Measurements from ENCODE around the gene GRIK4. TPM values are rescaled to one million over a fixed set of nuclear protein-coding genes. Genes with fewer than 3 reads are reported as not detected.

The GRIK4 gene
- total RNA-seq, 3 donors from 2014 or later: 0.05 to 0.30 (median 0.11) TPM

DNA sequence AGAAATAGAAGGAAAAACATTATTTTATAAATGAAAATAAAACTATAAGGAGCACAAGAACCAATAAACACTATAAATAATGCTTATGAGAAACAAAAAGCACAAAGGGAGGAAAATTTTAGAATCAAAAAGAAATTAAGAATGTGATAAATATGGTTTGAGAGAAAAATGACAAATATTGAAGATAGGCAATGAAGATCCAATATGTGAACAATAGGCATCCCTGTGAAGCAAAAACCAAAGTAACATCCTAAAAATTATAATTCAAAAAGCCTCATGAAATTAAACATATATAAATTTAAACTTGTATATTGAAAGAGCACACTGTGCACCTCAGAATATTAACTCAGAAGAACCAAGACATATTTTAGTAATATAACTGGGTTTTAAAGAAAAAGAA, 216.2 kb downstream of the GRIK4 start:
- H3K9me3 Mint-ChIP-seq: peaks cover 13% of the 10 kb centered on the region
- H3K27me3 Mint-ChIP-seq (ENCODE audit: low read depth): peaks cover 4% of the 10 kb centered on the region

DNA sequence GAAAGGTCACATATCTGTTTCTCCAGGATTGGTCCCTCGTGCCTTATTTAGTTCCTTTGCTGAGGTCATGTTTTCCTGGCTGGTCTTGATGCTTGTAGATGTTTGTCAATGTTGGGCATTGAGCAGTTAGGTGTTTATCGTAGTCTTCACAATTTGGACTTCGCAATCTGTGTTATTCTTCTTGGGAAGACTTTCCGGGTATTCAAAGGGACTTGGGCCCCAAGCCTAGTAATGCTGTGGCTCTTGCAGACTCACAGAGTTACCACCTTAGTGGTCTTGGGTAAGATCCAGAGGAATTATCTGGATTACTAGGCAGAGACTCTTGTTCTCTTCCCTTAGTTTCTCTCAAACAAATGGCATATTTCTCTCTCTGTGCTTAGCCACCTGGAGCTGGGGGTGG, 223.5 kb downstream of the GRIK4 start:
- no peaks in the 10 kb centered on the region for H3K36me3 Mint-ChIP-seq (ENCODE audit: insufficient read depth)
- no peaks in the 10 kb centered on the region for H3K4me1 Mint-ChIP-seq (ENCODE audit: low read depth)
- no peak for ATAC-seq
- no peaks in the 10 kb centered on the region for H3K9me3 Mint-ChIP-seq
- H3K4me3 Mint-ChIP-seq: no peak overlapping the region
- DNase-seq: no peak
- peaks cover 9% of the 10 kb centered on the region for H3K27me3 Mint-ChIP-seq (ENCODE audit: low read depth)

More for the DNA sequence above, 216.2 kb downstream of the GRIK4 start:
- Mint-ChIP-seq H3K4me3 (no peak overlapping the region), H3K36me3 (ENCODE audit: insufficient read depth) (no peaks in the 10 kb centered on the region), H3K4me1 (ENCODE audit: low read depth) (no peaks in the 10 kb centered on the region)
- no peak for ATAC-seq
- no peak for DNase-seq

DNA sequence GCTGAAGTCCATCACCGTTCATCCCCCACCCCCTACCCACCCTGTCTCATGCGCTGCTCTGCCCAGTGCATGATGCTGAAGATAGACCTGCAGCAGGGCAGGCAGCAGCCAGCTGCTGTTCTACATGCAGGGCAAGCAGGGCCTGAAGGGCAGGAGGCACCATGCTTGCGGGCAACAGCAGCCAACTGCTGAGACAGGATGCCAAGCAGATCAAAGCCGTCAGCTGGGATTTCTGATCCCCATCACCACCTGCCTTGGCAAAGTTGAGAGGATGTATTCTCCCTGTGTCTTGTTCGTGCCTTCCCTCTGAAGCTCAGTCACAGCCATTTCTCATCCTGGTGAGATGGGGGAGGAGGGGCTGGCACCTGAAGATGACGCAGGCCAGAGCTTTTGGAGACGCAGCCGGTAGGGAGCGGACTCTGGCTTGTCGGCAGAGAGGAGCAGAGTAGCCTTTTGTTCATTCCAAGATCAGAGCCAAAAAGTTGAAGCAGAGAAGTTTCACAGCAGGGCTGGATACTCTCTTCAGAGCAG, 227.0 kb downstream of the GRIK4 start:
- DNase-seq (no peak), ATAC-seq (no peak)
- Mint-ChIP-seq H3K4me1 (ENCODE audit: low read depth) (no peaks in the 10 kb centered on the region), H3K36me3 (ENCODE audit: insufficient read depth) (no peaks in the 10 kb centered on the region), H3K4me3 (no peak overlapping the region), H3K27me3 (ENCODE audit: low read depth) (peaks cover 6% of the 10 kb centered on the region), H3K9me3 (no peaks in the 10 kb centered on the region)

GRCh38 chr11:120739780-120740179, 228.2 kb downstream of the GRIK4 start:
- no peaks in the 10 kb centered on the region for H3K9me3 Mint-ChIP-seq
- no peaks in the 10 kb centered on the region for H3K36me3 Mint-ChIP-seq (ENCODE audit: insufficient read depth)
- peaks cover 4% of the 10 kb centered on the region for H3K27me3 Mint-ChIP-seq (ENCODE audit: low read depth)
- no peak for ATAC-seq
- H3K4me3 Mint-ChIP-seq: no peak overlapping the region
- no peak for DNase-seq
- no peaks in the 10 kb centered on the region for H3K4me1 Mint-ChIP-seq (ENCODE audit: low read depth)

GRCh38 chr11:120740380-120740779, 228.8 kb downstream of the GRIK4 start:
- Mint-ChIP-seq H3K4me1 (ENCODE audit: low read depth) (no peaks in the 10 kb centered on the region), H3K36me3 (ENCODE audit: insufficient read depth) (no peaks in the 10 kb centered on the region), H3K4me3 (no peak overlapping the region), H3K9me3 (no peaks in the 10 kb centered on the region), H3K27me3 (ENCODE audit: low read depth) (peaks cover 4% of the 10 kb centered on the region)
- no peak for DNase-seq
- no peak for ATAC-seq

GRCh38 chr11:120744016-120744994, 232.8 kb downstream of the GRIK4 start:
- Mint-ChIP-seq H3K27me3 (ENCODE audit: low read depth) (peaks cover 9% of the 10 kb centered on the region), H3K36me3 (ENCODE audit: insufficient read depth) (no peaks in the 10 kb centered on the region), H3K4me1 (ENCODE audit: low read depth) (no peaks in the 10 kb centered on the region), H3K4me3 (no peak overlapping the region), H3K9me3 (no peaks in the 10 kb centered on the region)
- ATAC-seq (no peak), DNase-seq (no peak)

GRCh38 chr11:120746376-120746775, 234.8 kb downstream of the GRIK4 start:
- no peaks in the 10 kb centered on the region for H3K36me3 Mint-ChIP-seq (ENCODE audit: insufficient read depth)
- H3K9me3 Mint-ChIP-seq: no peaks in the 10 kb centered on the region
- DNase-seq (no peak), ATAC-seq (no peak)
- no peaks in the 10 kb centered on the region for H3K4me1 Mint-ChIP-seq (ENCODE audit: low read depth)
- no peak overlapping the region for H3K4me3 Mint-ChIP-seq
- H3K27me3 Mint-ChIP-seq (ENCODE audit: low read depth): peaks cover 9% of the 10 kb centered on the region

- DNase-seq: no peak
- no peaks in the 10 kb centered on the region for H3K4me1 Mint-ChIP-seq (ENCODE audit: low read depth)
- no peaks in the 10 kb centered on the region for H3K36me3 Mint-ChIP-seq (ENCODE audit: insufficient read depth)
- no peak overlapping the region for H3K4me3 Mint-ChIP-seq
- peaks cover 5% of the 10 kb centered on the region for H3K27me3 Mint-ChIP-seq (ENCODE audit: low read depth)
- no peaks in the 10 kb centered on the region for H3K9me3 Mint-ChIP-seq
- no peak for ATAC-seq
Measured at GRCh38 chr11:120746836-120747609, 235.5 kb downstream of the GRIK4 start.

- Mint-ChIP-seq H3K4me1 (ENCODE audit: low read depth) (no peaks in the 10 kb centered on the region), H3K36me3 (ENCODE audit: insufficient read depth) (no peaks in the 10 kb centered on the region), H3K27me3 (ENCODE audit: low read depth) (peaks cover 5% of the 10 kb centered on the region), H3K4me3 (no peak overlapping the region), H3K9me3 (no peaks in the 10 kb centered on the region)
- DNase-seq (no peak), ATAC-seq (no peak)
Measured at GRCh38 chr11:120747850-120748814, 236.6 kb downstream of the GRIK4 start.

GRCh38 chr11:120749395-120749794, 237.8 kb downstream of the GRIK4 start:
- ATAC-seq: no peak
- Mint-ChIP-seq H3K36me3 (ENCODE audit: insufficient read depth) (no peaks in the 10 kb centered on the region), H3K4me1 (ENCODE audit: low read depth) (no peaks in the 10 kb centered on the region), H3K27me3 (ENCODE audit: low read depth) (peaks cover 5% of the 10 kb centered on the region), H3K4me3 (no peak overlapping the region), H3K9me3 (no peaks in the 10 kb centered on the region)
- DNase-seq: no peak

GRCh38 chr11:120750647-120751549, 239.3 kb downstream of the GRIK4 start:
- no peaks in the 10 kb centered on the region for H3K9me3 Mint-ChIP-seq
- peaks cover 2% of the 10 kb centered on the region for H3K27me3 Mint-ChIP-seq (ENCODE audit: low read depth)
- no peak overlapping the region for H3K4me3 Mint-ChIP-seq
- ATAC-seq (no peak), DNase-seq (no peak)
- H3K4me1 Mint-ChIP-seq (ENCODE audit: low read depth): no peaks in the 10 kb centered on the region
- no peaks in the 10 kb centered on the region for H3K36me3 Mint-ChIP-seq (ENCODE audit: insufficient read depth)

- H3K36me3 Mint-ChIP-seq (ENCODE audit: insufficient read depth): no peaks in the 10 kb centered on the region
- peaks cover 2% of the 10 kb centered on the region for H3K27me3 Mint-ChIP-seq (ENCODE audit: low read depth)
- no peak for ATAC-seq
- no peaks in the 10 kb centered on the region for H3K4me1 Mint-ChIP-seq (ENCODE audit: low read depth)
- DNase-seq: no peak
- H3K4me3 Mint-ChIP-seq: no peak overlapping the region
- no peaks in the 10 kb centered on the region for H3K9me3 Mint-ChIP-seq
Measured at GRCh38 chr11:120751550-120751949, 240.0 kb downstream of the GRIK4 start.

- ATAC-seq (no peak), DNase-seq (no peak)
- Mint-ChIP-seq H3K27me3 (ENCODE audit: low read depth) (peaks cover 4% of the 10 kb centered on the region), H3K36me3 (ENCODE audit: insufficient read depth) (no peaks in the 10 kb centered on the region), H3K4me3 (no peak overlapping the region), H3K9me3 (no peaks in the 10 kb centered on the region), H3K4me1 (ENCODE audit: low read depth) (no peaks in the 10 kb centered on the region)
Measured at GRCh38 chr11:120752668-120753067, 241.1 kb downstream of the GRIK4 start.
